Measurements from ENCODE around the gene ANOS1. TPM values are rescaled to one million over a fixed set of nuclear protein-coding genes. Genes with fewer than 3 reads are reported as not detected.

Gene ANOS1
- total RNA-seq, 1 donor from 2014 or later = 4.3 TPM

DNA sequence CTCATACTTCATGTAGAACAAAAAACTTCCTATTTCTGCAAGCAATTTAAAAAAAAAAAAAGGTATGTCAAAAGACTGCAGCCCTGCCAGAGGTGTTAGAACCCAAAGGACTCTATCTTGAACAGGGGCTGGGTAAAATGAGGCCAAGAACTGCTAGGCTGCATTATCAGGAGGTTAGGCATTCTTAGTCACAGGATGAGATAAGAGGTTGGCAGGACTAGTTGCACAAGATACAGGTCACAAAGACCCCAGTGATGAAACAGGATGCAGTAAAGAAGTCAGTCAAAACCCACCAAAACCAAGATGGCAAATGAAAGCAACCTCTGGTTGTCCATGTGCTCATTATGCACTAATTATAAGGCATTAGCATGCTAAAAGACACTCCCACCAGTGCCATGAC lies 104.1 kb downstream of the ANOS1 start:
- DNase-seq (ENCODE audit: low spot score in 2 of 2, unreplicated experiment in 2 of 2) = no peak
- H3K27me3 Mint-ChIP-seq (ENCODE audit: low read depth) = peaks cover 17% of the 10 kb centered on the region
- no peaks in the 10 kb centered on the region for H3K36me3 Mint-ChIP-seq
- no peak overlapping the region for H3K27ac Mint-ChIP-seq
- no peak overlapping the region for H3K4me3 Mint-ChIP-seq
- H3K4me1 Mint-ChIP-seq = peaks cover under 1% of the 10 kb centered on the region
- peaks cover 5% of the 10 kb centered on the region for H3K9me3 Mint-ChIP-seq
- TF ChIP-seq, protein P1, sequence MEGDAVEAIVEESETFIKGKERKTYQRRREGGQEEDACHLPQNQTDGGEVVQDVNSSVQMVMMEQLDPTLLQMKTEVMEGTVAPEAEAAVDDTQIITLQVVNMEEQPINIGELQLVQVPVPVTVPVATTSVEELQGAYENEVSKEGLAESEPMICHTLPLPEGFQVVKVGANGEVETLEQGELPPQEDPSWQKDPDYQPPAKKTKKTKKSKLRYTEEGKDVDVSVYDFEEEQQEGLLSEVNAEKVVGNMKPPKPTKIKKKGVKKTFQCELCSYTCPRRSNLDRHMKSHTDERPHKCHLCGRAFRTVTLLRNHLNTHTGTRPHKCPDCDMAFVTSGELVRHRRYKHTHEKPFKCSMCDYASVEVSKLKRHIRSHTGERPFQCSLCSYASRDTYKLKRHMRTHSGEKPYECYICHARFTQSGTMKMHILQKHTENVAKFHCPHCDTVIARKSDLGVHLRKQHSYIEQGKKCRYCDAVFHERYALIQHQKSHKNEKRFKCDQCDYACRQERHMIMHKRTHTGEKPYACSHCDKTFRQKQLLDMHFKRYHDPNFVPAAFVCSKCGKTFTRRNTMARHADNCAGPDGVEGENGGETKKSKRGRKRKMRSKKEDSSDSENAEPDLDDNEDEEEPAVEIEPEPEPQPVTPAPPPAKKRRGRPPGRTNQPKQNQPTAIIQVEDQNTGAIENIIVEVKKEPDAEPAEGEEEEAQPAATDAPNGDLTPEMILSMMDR (IDR thresholded peaks at IDR 0.05; ENCODE audit: unreplicated experiment) = no peak

DNA sequence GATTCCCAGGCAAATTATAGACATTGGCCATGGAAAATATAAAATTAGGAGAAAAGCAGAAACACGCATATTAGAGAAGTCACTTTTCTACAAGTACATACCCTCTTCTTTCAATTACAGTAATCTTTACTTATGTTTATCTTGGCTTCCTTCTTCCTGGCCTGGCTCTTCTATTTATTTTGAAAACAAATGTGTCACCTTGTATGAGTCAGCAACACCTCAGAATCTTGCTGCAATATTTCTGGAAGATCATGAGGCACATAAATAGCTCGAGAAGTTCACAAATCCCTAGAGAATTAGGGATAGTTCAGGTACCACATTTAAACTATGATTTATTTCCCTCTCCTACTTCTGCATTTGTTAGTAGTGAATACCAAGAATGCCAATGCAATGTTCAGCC lies 124.6 kb downstream of the ANOS1 start:
- H3K4me3 Mint-ChIP-seq = no peak overlapping the region
- peaks cover 31% of the 10 kb centered on the region for H3K9me3 Mint-ChIP-seq
- TF ChIP-seq, protein P1 (IDR thresholded peaks at IDR 0.05; ENCODE audit: unreplicated experiment) = no peak
- H3K4me1 Mint-ChIP-seq = no peaks in the 10 kb centered on the region
- peaks cover 3% of the 10 kb centered on the region for H3K36me3 Mint-ChIP-seq
- H3K27ac Mint-ChIP-seq = no peak overlapping the region
- DNase-seq (ENCODE audit: low spot score in 2 of 2, unreplicated experiment in 2 of 2) = no peak
- no peaks in the 10 kb centered on the region for H3K27me3 Mint-ChIP-seq (ENCODE audit: low read depth)

DNA sequence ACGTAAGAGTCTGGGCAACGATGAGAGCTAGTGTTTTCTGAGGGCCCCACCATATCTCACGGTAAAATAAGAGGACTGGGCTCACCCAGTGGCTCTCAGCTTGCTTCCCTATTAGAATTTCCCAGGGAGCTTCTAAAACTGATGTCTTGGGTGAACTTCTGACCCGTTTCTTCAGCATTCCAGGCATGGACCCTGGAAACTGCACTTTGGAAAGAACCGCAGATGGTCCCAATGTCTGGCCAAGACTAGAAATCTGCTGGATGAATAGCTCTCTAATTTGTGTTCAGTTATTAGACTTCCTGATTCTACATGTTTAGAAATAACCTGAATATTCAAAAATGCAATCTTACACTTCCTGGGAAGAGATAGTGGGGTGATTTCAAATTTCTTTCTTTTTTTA lies 127.8 kb downstream of the ANOS1 start:
- TF ChIP-seq, protein P1 (IDR thresholded peaks at IDR 0.05; ENCODE audit: unreplicated experiment) = no peak
- Mint-ChIP-seq H3K9me3 (peaks cover 17% of the 10 kb centered on the region), H3K4me1 (no peaks in the 10 kb centered on the region), H3K27ac (no peak overlapping the region), H3K36me3 (no peaks in the 10 kb centered on the region), H3K4me3 (no peak overlapping the region), H3K27me3 (ENCODE audit: low read depth) (no peaks in the 10 kb centered on the region)
- DNase-seq (ENCODE audit: low spot score in 2 of 2, unreplicated experiment in 2 of 2) = no peak

DNA sequence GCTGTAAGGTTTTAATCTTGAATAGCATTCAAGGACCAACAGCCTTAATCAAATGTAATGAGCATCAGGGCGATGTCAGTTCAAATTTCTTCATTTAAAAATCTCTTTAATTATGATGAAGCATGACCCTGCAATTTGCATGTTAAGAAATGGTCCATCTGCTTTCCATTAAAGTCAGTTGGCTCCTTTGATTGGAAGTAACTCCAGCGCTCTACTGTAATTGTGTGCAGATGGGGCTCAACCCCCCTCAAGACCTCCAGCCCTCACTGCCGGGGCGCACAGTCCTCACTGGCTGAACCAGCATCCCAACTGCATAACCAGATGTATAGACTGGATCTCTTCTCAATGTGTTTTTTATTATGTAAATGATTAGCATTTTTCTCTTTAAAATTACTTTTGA lies 140.4 kb downstream of the ANOS1 start:
- Mint-ChIP-seq H3K9me3 (no peaks in the 10 kb centered on the region), H3K27ac (no peak overlapping the region), H3K4me3 (no peak overlapping the region), H3K27me3 (ENCODE audit: low read depth) (peaks cover 4% of the 10 kb centered on the region), H3K4me1 (no peaks in the 10 kb centered on the region), H3K36me3 (no peaks in the 10 kb centered on the region)
- TF ChIP-seq, protein P1 (IDR thresholded peaks at IDR 0.05; ENCODE audit: unreplicated experiment) = no peak
- DNase-seq (ENCODE audit: low spot score in 2 of 2, unreplicated experiment in 2 of 2) = no peak

DNA sequence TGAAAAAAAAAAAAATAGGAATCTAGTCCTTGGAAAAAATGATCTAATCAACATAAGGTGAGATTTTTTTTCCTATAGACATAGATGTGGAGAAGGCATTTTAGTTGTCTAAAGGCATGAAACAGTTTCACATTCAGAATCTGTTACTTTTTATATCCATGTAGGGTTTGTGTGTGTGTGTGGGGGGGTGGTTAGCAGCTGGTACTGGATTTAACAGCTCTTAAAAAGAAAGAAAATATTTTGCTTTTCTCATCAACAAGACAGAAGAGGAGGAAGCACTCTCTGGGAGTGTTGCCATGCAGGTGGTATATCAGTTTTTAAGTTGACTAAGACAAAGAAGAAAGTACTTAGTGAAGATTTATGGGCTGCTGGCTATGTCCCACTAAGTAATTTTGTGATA lies 145.0 kb downstream of the ANOS1 start:
- no peak overlapping the region for H3K4me3 Mint-ChIP-seq
- H3K27ac Mint-ChIP-seq = no peak overlapping the region
- H3K27me3 Mint-ChIP-seq (ENCODE audit: low read depth) = peaks cover 3% of the 10 kb centered on the region
- no peak for DNase-seq (ENCODE audit: low spot score in 2 of 2, unreplicated experiment in 2 of 2)
- no peaks in the 10 kb centered on the region for H3K36me3 Mint-ChIP-seq
- no peaks in the 10 kb centered on the region for H3K4me1 Mint-ChIP-seq
- TF ChIP-seq, protein P1 (IDR thresholded peaks at IDR 0.05; ENCODE audit: unreplicated experiment) = no peak
- H3K9me3 Mint-ChIP-seq = no peaks in the 10 kb centered on the region

DNA sequence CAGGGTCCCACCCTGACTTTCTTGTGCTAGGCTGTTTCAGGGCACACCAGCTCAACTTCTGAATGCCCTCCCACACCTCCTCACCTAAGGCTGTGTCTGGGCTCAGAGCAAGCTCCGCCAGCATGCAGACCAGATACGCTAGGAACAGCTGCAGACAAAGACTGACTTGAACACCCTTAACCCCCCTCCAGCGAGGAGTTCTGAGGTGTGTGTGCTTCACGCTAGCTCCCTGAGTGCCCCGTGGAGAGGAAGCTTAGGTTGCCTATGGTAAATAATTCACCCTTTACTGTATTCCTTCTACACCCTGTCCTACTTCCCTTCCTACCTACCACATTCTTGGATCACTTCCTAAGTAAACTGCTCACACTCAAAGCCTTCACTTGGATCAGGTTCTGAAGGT lies 152.3 kb downstream of the ANOS1 start:
- no peak overlapping the region for H3K27ac Mint-ChIP-seq
- H3K9me3 Mint-ChIP-seq = no peaks in the 10 kb centered on the region
- TF ChIP-seq, protein P1 (IDR thresholded peaks at IDR 0.05; ENCODE audit: unreplicated experiment) = no peak
- H3K36me3 Mint-ChIP-seq = no peaks in the 10 kb centered on the region
- H3K4me3 Mint-ChIP-seq = no peak overlapping the region
- DNase-seq (ENCODE audit: low spot score in 2 of 2, unreplicated experiment in 2 of 2) = no peak
- H3K4me1 Mint-ChIP-seq = no peaks in the 10 kb centered on the region
- peaks cover 2% of the 10 kb centered on the region for H3K27me3 Mint-ChIP-seq (ENCODE audit: low read depth)
